GM12878 (cell line): ENCODE results near the gene TMEM217.

Experiments used
- BACH1 ChIP-seq: fragments of 450-650 bp; IDR thresholded peaks from 2 replicates; pipeline ENCODE4 v1.6.1; 2017; ENCODE audit warnings: mild to moderate bottlenecking, borderline replicate concordance
- BHLHE40 ChIP-seq, 2 experiments: fragments of 450-650 bp in 1 of 2; IDR thresholded peaks; 2 replicates each; pipeline ENCODE4 v1.6.1; 2011 to 2017; ENCODE audit warnings: low read depth in 2 of 2, borderline replicate concordance in 1 of 2, improper control_type of control experiment in 1 of 2, low read length in 1 of 2, mild to moderate bottlenecking in 1 of 2
- CREM ChIP-seq: IDR thresholded peaks from 2 replicates; pipeline ENCODE4 v1.6.1; 2014; ENCODE audit warnings: antibody characterized with exemption, low read depth
- CTCF ChIP-seq, 3 experiments: IDR thresholded peaks in 2 of 3; conservative IDR thresholded peaks in 1 of 3; 2 replicates each; pipeline ENCODE4 v1.5.1; 2011; ENCODE audit warnings: low read depth in 3 of 3, low read length in 3 of 3, mild to moderate bottlenecking in 3 of 3, control low read depth in 2 of 3, moderate library complexity in 2 of 3, inconsistent platforms in 1 of 3, mixed read lengths in 1 of 3; ENCODE audit not compliant: control insufficient read depth in 2 of 3, insufficient read depth in 1 of 3; ENCODE audit errors: extremely low read depth in 1 of 3
- EGR1 ChIP-seq, 2 experiments: IDR thresholded peaks; 1 replicate in 1 of 2; 2 replicates in 1 of 2; pipeline ENCODE4 v1.6.1; 2011 to 2012; ENCODE audit warnings: low read depth in 2 of 2, low read length in 2 of 2, borderline replicate concordance in 1 of 2, mild to moderate bottlenecking in 1 of 2, moderate library complexity in 1 of 2
- ESRRA ChIP-seq: IDR thresholded peaks from 2 replicates; pipeline ENCODE4 v1.6.1; 2012; ENCODE audit warnings: mild to moderate bottlenecking, low read length, improper control_type of control experiment
- PKNOX1 ChIP-seq: fragments of 450-650 bp; IDR thresholded peaks from 2 replicates; pipeline ENCODE4 v1.6.1; 2016; ENCODE audit warnings: mild to moderate bottlenecking
- POU2F2 ChIP-seq: IDR thresholded peaks from 3 replicates; pipeline ENCODE4 v1.6.1; 2011; ENCODE audit warnings: low read depth, mild to moderate bottlenecking, low read length, borderline replicate concordance
- SP1 ChIP-seq: IDR thresholded peaks from one replicate; pipeline ENCODE4 v1.6.1; 2011; ENCODE audit warnings: low read depth, low read length
- ZNF217 ChIP-seq: fragments of 450-650 bp; IDR thresholded peaks from 2 replicates; pipeline ENCODE4 v1.6.1; 2017; ENCODE audit warnings: antibody characterized with exemption, mild to moderate bottlenecking
- ZNF622 ChIP-seq: fragments of 450-650 bp; IDR thresholded peaks from 2 replicates; pipeline ENCODE4 v1.6.1; 2017; ENCODE audit warnings: mild to moderate bottlenecking, inconsistent platforms
- ZZZ3 ChIP-seq: IDR thresholded peaks from 2 replicates; pipeline ENCODE4 v1.6.1; 2011; ENCODE audit warnings: low read depth; ENCODE audit not compliant: control insufficient read depth, insufficient read length

- TF ChIP-seq ZNF217 (0 out of 2 replicates have a peak, but pooled peaks have one; percentile 41), ZZZ3 (no peak), PKNOX1 (no peak), SP1 (no peak), BHLHE40 (IDR thresholded peaks at IDR 0.05; ENCODE audit: borderline replicate concordance in 1 of 2, low read depth in 2 of 2, low read length in 1 of 2) (peak in 1 of 2 experiments; percentile 81; a peak in 2 of 4 replicates), CTCF (IDR thresholded peaks at IDR 0.05 in 2 of 3, conservative IDR thresholded peaks at IDR 0.05 in 1 of 3; ENCODE audit: control insufficient read depth in 2 of 3, extremely low read depth in 1 of 3, insufficient read depth in 1 of 3, low read depth in 3 of 3, low read length in 3 of 3) (peak; percentile 15 to 18 (median 18); a peak in 3 of 6 replicates), EGR1 (IDR thresholded peaks at IDR 0.05; ENCODE audit: borderline replicate concordance in 1 of 2, low read depth in 2 of 2, low read length in 2 of 2) (no peak), CREM (no peak), BACH1 (peak; percentile 88), ZNF622 (no peak), POU2F2 (no peak), ESRRA (no peak)
These were observed 87.4 kb downstream of the TMEM217 start for GRCh38 chr6:37170273-37171200.
